ENCODE measurements around the gene LRMDA.

LRMDA gene

DNA sequence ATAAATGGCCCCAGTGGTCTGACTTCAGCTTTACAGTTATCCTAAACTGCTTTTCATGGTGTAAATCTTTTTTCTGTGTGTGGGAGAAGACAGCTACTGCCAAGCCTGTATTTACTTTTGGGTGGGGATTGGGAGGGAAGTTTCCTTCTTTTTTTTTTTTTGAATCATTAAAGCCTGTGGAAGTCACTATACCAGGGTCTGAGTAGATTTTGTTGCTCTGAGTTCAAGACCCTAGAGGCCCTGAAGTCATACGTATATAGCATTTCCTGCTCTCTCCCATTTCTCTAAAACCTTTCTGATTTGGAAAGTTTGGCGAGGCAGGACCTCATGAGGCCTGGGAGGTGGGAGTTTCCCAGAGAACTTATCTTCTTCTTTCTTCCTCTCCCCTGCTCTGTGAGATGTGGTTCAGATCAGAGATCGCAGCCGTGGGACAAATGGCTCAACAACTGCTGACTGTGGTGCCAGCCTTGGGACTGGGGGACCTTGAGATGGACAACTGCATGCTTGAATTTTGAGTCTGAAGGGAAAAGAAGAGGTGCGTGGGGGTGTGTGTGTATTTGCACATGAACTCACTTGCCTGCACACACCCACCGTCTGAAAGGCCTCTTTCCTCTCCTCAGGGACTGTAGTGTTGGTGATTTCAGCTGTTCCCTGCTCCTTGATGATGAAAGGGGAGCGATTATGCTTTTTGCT, 18.1 kb downstream of the LRMDA start:
- no peak for DNase-seq (ENCODE audit: low read depth)

DNA sequence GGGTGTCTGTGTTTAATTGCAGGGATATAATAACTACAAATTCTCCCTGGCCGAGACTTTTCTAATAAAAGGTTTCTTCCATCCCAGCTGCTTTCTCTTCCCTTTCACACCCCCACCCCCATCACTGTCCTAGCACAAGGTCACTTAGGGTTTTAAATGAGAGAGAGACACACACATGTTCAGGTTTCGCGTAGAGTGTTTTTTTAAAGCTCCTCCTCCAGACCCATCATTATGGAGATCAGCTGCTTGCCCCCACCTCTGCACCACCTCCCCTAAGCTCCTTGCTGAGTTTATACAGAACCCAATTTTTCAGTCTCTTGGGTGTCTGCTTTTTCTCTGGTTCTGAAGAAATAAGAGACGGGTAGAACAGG, 18.6 kb downstream of the LRMDA start:
- DNase-seq (ENCODE audit: low read depth), result no peak

DNA sequence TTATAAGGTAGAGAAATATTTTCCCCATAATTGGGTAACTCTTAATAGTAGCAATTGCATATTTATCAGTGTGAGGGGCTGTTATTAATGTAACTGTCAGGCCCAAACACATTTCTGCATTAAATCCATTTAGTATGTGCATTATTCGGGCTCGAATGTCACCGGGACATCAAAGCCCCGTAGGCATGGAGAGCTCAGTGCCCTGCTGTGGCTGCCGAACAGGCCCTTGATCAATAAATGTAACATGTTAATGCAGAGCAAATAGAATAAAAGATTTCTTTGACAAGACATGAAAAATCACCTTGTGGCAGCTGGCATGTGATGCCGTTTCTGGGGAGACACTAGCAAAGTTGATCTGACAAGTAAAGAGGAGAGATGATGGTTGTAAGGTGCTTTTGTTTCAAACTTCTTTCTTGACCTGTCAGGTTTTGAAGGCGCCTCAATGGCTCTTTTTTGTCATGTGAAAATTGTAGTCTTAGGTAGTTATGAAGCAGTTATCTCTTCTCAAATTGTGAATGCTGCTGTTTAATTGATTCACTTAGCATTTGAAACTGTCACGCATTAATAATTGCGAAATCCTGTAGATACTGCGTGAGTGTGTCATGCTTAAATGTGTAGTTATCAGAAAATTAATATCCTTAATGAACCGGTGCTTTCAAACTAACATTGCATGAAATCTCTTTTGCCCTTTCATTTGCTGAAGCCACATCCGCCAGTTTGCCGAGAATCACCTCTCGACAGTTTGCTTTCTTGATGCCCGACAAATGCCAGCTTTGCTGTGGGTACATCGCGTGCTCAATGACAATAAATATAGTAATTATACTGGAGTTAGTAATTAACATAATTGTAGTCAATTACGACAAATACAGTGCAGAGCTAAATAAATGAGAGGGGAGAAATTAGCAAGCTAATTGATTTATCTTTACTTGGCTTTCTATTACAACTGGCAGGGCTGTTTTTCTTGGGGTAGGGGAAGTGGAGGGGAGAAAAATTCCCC, 19.5 kb downstream of the LRMDA start:
- no peak for DNase-seq (ENCODE audit: low read depth)

DNA sequence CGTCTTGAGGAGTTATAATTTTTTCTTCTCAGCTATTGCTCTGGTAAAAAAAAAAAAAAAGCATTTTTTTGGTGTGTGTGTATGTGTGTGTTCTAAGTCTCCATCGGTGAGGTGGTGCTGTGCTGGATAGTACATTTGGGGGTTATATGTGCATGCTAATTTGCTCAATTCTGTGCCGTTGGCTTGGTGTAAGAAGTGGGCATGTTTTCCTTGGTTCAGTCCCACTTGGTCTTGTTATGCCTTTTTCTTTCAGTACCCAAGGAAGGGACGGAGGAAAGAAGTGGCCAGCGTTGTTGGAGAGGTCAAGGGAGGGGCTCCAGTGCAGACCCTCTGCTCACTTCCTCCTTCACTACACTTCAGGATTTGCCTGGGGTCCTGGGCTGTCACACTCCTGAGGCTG, 20.4 kb downstream of the LRMDA start:
- no peak for DNase-seq (ENCODE audit: low read depth)

DNA sequence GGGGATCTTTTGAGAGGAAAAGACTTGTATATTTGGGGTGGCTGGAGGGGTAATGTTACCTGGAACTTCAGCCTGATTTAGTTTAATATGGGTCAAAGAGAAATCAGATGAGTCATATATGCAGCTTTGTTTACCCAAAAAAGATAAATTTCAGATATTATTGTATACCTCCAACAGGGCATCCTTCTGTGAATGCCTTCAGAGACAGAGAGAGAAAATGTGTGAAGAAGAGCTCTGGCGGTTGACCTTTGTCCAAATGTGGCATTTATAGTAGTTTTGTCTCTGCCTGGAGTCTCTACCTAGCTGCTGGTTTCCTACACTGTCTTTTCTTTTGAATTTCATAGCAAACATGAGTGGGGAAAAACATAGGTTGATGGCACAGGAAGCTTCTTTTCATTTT, 21.6 kb downstream of the LRMDA start:
- DNase-seq (ENCODE audit: low read depth), result no peak

DNA sequence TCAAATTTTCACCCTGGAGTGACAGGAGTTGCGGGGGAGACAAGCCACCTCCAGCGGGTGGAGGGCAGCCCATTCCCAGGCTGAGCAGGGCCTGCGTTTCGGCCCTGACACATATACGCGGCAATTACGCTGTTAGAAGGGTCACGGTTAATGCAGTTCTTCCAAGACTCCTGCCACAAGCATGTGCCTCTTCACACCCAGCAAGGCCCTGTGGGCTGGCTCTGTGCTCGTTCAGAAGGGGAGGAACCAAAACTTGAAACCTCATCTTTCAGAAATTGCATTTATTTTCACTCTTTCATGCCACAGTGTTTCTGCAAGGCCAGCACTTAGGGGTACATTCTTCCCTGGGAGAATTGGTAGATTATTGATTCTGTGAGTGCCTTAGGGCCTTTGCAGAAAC, 24.7 kb downstream of the LRMDA start:
- DNase-seq (ENCODE audit: low read depth), result no peak

- no peak for DNase-seq (ENCODE audit: low read depth)
Measured at GRCh38 chr10:75460059-75460458, 28.6 kb downstream of the LRMDA start.

GRCh38 chr10:75461672-75462649, 30.5 kb downstream of the LRMDA start:
- no peak for DNase-seq (ENCODE audit: low read depth)

GRCh38 chr10:75462865-75463264, 31.4 kb downstream of the LRMDA start:
- DNase-seq (ENCODE audit: low read depth), result no peak

DNA sequence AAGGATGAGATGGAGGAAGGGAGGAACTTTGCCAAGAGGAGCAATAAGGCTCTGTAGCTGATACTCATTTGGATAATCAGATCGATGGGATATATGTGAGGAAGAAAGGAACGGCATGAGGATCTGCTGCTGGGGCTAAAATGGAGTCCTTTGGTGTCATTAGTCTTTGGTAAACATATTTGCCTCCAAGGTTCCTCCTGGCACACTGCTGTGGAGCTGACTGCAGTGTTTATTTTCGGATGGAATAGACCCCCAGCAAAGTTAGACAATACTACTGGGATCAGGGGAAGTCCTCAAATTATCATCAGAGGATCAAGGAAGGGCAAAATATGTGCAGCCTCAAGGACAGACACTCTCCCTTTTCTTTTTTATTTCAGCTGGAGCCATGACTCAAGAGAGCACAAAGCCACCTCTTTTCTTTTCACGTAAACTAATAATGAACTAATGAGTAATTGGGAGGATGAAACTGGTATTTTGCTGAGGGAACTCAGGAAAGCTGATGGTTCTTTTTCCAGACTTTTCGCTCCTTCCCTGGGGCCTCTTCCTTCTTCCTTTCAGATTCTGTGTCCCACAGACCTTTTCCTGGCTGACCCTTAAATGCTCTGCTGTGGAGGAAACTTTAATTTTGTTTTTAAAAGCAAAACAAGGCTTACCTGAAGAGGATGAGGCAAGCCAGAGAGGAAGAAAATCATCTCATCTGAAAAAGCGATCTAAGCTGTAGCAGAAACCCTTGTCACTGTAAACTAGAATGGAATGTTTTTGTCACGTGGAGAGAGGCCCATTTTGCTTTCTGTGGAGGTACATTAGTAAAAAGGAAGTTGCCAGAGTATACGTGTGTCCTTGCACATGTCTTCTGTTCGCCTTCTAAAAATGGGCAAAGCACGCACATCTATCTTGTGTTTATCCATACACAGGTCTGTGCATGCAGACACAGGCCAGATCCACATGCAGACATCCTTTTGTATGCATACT, 33.3 kb downstream of the LRMDA start:
- DNase-seq (ENCODE audit: low read depth), result no peak

DNA sequence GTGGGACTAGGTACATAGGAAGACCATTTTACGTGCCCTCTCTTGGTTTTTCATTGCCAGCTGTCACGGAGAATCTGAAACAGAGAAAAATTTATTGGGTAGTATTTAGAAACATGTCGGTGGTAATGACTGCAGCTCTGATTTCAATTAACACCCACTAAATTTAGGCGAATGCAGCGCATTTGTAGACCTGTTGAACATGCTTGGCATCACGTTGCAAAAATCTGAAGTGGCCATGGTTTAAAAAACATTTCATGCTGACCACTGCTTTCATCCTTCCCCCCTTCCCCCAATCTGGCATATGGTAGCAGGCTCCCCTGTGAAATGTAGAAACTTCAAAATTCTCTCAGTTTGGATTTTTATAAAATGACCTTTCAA, 34.0 kb downstream of the LRMDA start:
- DNase-seq (ENCODE audit: low read depth), result no peak

DNA sequence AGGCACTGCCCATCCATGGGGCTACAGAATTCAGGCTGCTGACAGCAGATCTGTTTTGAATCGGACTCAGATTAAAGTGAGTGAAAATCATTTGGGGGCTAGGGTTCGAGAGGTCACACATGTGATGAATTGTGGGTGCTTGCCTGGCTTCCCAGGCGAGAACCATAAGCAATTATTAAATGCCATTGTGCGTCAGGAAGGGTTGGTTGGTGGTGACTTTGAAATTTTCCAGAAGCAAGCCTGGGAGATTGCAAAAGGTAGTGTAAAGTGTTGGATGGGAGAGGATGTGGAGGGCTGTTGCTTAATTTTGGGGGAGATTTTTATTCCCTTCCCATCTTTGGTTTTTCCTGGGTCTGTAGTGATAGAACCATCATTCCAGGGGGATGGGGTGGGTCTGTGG, 34.6 kb downstream of the LRMDA start:
- no peak for DNase-seq (ENCODE audit: low read depth)

DNA sequence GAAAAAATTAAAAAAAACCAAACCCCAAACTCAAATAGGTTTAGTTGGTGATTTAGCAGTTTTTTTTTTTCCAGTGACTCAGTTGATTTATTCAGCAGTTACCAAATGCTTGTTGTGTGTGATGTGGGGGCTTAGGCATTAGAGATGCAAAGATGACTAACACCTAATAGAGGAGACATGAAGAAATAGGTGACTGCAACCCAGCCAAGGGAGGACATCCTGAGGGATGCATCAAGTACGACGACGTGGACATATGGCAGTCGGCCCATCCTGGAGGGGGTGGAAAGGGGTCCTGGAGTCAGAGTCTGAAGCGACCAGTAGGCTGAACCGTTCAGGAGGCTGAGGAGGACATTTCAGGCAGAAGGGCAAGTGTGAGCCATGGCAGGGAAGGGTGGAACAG, 35.5 kb downstream of the LRMDA start:
- DNase-seq (ENCODE audit: low read depth), result peak; percentile 17

GRCh38 chr10:75468612-75469005, 37.2 kb downstream of the LRMDA start:
- DNase-seq (ENCODE audit: low read depth), result no peak

GRCh38 chr10:75469006-75469616, 37.7 kb downstream of the LRMDA start:
- DNase-seq (ENCODE audit: low read depth), result peak; percentile 82

DNA sequence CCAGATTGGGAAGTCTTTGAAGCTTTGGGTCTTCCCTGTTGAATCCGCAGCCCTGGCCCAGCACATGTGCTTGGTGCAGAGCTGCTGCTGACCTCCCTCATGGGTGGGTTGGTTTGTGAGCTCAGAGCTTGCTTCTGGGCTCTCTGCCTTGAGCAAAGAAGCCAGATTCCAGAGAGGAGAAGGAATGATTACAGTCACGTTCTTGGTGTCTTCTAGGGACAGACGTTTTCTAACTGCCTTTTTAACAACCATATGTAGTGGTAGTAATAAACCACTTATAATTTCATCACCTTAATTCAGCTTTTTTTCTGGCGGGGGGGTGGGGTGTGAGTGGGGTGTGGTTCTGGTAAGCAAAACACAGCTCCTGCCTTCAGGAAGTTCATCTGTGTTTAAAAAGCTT, 39.5 kb downstream of the LRMDA start:
- DNase-seq (ENCODE audit: low read depth), result no peak

DNA sequence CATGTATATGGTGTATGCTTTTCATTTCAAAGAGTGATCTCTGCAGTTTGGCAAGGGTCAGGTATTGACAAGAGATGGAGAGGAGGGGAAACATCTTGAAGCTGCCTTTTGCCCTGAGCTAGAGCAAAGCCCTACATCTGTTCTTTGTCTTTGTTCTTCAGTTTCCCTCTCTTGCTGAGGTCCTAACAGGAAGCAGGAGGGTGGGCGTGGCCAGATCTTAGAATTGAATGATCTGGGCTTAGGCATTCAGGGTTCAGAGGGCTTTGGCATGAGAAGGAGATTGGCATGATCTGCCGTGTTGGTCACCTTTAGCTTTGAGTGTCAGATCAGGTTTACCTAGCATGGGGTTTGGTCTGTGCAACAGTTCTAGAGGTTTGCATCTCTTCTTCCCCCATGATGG, 41.3 kb downstream of the LRMDA start:
- DNase-seq (ENCODE audit: low read depth), result no peak

- no peak for DNase-seq (ENCODE audit: low read depth)
Measured at GRCh38 chr10:75474106-75474505, 42.7 kb downstream of the LRMDA start.

DNA sequence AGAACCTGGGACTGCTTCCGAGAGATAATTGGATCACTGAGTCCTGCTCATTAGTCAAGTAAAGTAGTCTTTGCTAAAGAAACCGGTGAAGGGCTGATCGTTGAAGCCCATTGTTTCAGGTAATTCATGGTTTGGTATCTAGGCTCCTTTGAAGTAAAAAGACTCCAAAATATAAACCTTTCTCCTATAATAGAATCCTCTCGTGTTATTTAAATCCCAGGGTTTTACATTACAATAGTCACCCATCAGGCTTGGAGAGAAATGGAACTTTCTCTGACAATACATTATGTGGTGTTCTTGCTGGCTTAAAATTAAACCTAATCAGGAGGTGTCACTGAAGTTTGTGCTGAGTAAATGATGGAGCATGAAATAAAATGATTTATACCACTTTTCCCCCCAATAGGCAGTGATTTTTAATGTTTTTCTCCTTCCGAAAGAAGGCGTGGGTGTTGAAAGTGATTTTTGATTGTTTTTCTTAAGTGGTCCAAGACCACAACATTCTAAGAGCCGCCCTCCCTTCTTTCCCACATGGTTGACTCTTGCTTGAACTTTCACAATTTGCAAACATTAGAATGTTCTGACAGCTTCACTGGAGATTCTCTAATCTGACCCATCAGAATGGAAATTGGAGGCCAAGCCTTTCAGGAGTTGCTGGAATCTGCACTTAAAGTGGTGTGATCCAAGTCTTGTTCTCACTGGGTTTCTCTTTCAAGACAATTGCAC, 44.2 kb downstream of the LRMDA start:
- DNase-seq (ENCODE audit: low read depth), result no peak

- DNase-seq (ENCODE audit: low read depth), result no peak
Measured at GRCh38 chr10:75476569-75476968, 45.1 kb downstream of the LRMDA start.

Measured in ELR (cell line).